Measurements from ENCODE around the gene DUOX2. TPM values are rescaled to one million over a fixed set of nuclear protein-coding genes. Genes with fewer than 3 reads are reported as not detected.
A peak's percentile ranks its signal among the peaks of the same experiment; 100 is the strongest.

DUOX2 gene
- total and polyA plus RNA-seq, 2 of the 8 experiments (the other 6 are each of a cell fraction or from before 2014, with no cell fraction given): 0.08 TPM; not detected in 1

- POLR2A ChIA-PET (ENCODE audit: partially characterized antibody): interaction anchor here (1.9 kb wide), 1 partner anchor 17 kb away, joined by 4 read pairs; no protein-coding TSS in a partner anchor
- WGBS, 2 experiments (ENCODE audit: extremely low coverage in 1 of 2, insufficient coverage in 1 of 2, insufficient read length in 1 of 2, insufficient replicate concordance in 2 of 2, low coverage in 1 of 2, low lambda C conversion rate in 2 of 2, missing lambda C conversion rate in 1 of 2): 74% methylated on average over 3 of the region's 3 CpGs; no CpG with 5 or more reads in 1 of the 2 experiments
- Histone ChIP-seq H3K23me2 (ENCODE audit: low read depth, low read length) (peaks cover 5% of the 10 kb centered on the region; the same call in 1 of the 2 replicates), H2BK120ac (replicated peaks; ENCODE audit: low read depth, low read length) (no peak overlapping the region), H3K4ac (replicated peaks; ENCODE audit: insufficient read length, low read depth, low read length) (no peak overlapping the region), H2BK15ac (ENCODE audit: low read length) (no peak overlapping the region; the same call in 1 of the 2 replicates), H4K20me1 (replicated peaks in 1 of 2; ENCODE audit: control insufficient read depth in 1 of 2, insufficient read depth in 2 of 2, low read length in 2 of 2) (peaks cover 0 to 2% of the 10 kb centered on the region in 2 experiments), H3K27me3 (replicated peaks in 1 of 4; ENCODE audit: control insufficient read depth in 3 of 4, extremely low read depth in 1 of 4, insufficient read depth in 3 of 4, low read length in 3 of 4) (peaks cover 78 to 93% (median 86%) of the 10 kb centered on the region in 4 experiments), H3K36me3 (ENCODE audit: control insufficient read depth in 2 of 4, insufficient read depth in 4 of 4, low read length in 3 of 4) (no peaks in the 10 kb centered on the region), H3K14ac (ENCODE audit: insufficient read length) (no peak overlapping the region), H2AFZ (ENCODE audit: low read length) (no peak overlapping the region), H3K56ac (replicated peaks; ENCODE audit: insufficient read length, low read depth, low read length) (no peak overlapping the region), H4K8ac (ENCODE audit: extremely low read depth, insufficient read depth, low read length) (no peak overlapping the region), H3K9ac (replicated peaks in 1 of 4; ENCODE audit: extremely low read depth in 1 of 4, low read depth in 3 of 4, low read length in 3 of 4) (no peak overlapping the region), H4K91ac (replicated peaks; ENCODE audit: insufficient read length, low read length) (no peak overlapping the region), H3K79me2 (ENCODE audit: control insufficient read depth in 1 of 2, insufficient read depth in 2 of 2, low read length in 2 of 2) (no peaks in the 10 kb centered on the region), H3K9me3 (ENCODE audit: insufficient read depth in 2 of 2, low read depth in 1 of 2, low read length in 1 of 2) (no peaks in the 10 kb centered on the region), H3K79me1 (ENCODE audit: low read depth, low read length) (no peaks in the 10 kb centered on the region), H2BK12ac (ENCODE audit: low read depth, low read length) (peak overlapping the region; percentile 43; the same call in 1 of the 2 replicates), H4K5ac (ENCODE audit: insufficient read length, low read depth, low read length) (no peak overlapping the region), H2AK5ac (ENCODE audit: low read depth, low read length) (no peak overlapping the region), H2BK5ac (ENCODE audit: low read depth, low read length) (no peak overlapping the region), H2BK20ac (ENCODE audit: low read length) (no peak overlapping the region), H3K4me1 (replicated peaks in 1 of 4; ENCODE audit: control insufficient read depth in 3 of 4, insufficient read depth in 4 of 4, low read length in 3 of 4) (peaks cover 0 to 10% (median 6%) of the 10 kb centered on the region in 4 experiments; a peak in 5 of 7 replicates), H3K27ac (ENCODE audit: low read depth, low read length) (no peak overlapping the region), H3K23ac (ENCODE audit: insufficient read length) (no peak overlapping the region), H3K18ac (ENCODE audit: extremely low read depth, low read length) (no peak overlapping the region), H3K4me2 (ENCODE audit: insufficient read depth in 1 of 2, low read depth in 2 of 2, low read length in 2 of 2) (no peak overlapping the region), H3K4me3 (ENCODE audit: extremely low read depth in 1 of 4, insufficient read depth in 2 of 4, low read depth in 3 of 4, low read length in 4 of 4) (no peak overlapping the region)
- FAIRE-seq (no peak), DNase-seq (ENCODE audit: low read depth in 1 of 2, low spot score in 2 of 2) (no peak)
- CTCF ChIA-PET (ENCODE audit: partially characterized antibody): interaction anchor here (0.6 to 7.9 kb wide), 8 partner anchors 9 to 1128 kb away, joined by 3 to 45 read pairs (median 7); partner anchors contain the start of genes DUOX2 and DUOXA2
- TF ChIP-seq RNF2 (IDR thresholded peaks at IDR 0.05; ENCODE audit: borderline replicate concordance, low read depth, low read length, missing control alignments, poor library complexity, severe bottlenecking) (no peak), CTBP2 (IDR thresholded peaks at IDR 0.05; ENCODE audit: borderline replicate concordance, insufficient read depth, insufficient read length, low read length) (no peak), TAF1 (IDR thresholded peaks at IDR 0.05; ENCODE audit: low read depth, low read length) (no peak), SP1 (IDR thresholded peaks at IDR 0.05; ENCODE audit: low read depth, low read length) (no peak), JUND (IDR thresholded peaks at IDR 0.05; ENCODE audit: low read length) (no peak), PHF8 (conservative IDR thresholded peaks at IDR 0.05; ENCODE audit: low read depth, low read length) (no peak), RXRA (IDR thresholded peaks at IDR 0.05; ENCODE audit: insufficient read depth, low read depth, low read length) (no peak), KDM4A (IDR thresholded peaks at IDR 0.05; ENCODE audit: low read depth, low read length, severe bottlenecking) (no peak), SP4 (IDR thresholded peaks at IDR 0.05; ENCODE audit: low read length) (no peak), CHD2 (IDR thresholded peaks at IDR 0.05; ENCODE audit: low read length) (no peak), BACH1 (IDR thresholded peaks at IDR 0.05; ENCODE audit: low read length) (no peak)
- TF ChIP-seq, protein P1, sequence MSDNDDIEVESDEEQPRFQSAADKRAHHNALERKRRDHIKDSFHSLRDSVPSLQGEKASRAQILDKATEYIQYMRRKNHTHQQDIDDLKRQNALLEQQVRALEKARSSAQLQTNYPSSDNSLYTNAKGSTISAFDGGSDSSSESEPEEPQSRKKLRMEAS (IDR thresholded peaks at IDR 0.05): no peak
Observed at GRCh38 chr15:45132844-45133560, 19.0 kb upstream of the DUOX2 start.
